Measurements from ENCODE around the gene MSANTD3.
A peak's percentile ranks its signal among the peaks of the same experiment; 100 is the strongest.
"Not testable (repeated sequence)": the region's sequence is repeated elsewhere in the genome, so short reads cannot be mapped to it uniquely, and the experiment has no call there.

Gene MSANTD3

DNA sequence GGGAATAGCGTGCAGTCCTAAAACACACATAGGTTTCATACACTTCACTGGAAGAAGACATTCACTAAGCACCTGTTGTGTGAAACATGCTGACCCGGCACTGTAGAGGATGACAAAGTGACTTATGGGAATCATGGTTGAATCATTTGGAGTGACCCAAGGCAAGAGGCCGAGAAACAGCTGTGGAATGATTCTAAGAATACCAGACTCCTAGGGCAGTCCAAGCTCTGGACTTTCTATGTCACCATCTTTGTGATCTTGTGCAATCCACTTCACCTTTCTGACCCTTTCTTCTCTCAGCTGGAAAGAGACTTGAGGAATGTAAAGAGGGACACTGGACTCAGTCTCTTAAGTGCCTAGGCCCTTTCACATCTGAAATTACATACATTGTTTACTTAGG is 13.1 kb downstream of the MSANTD3 start:
- DNase-seq (ENCODE audit: low read depth), result no peak
- TF ChIP-seq, protein P1, sequence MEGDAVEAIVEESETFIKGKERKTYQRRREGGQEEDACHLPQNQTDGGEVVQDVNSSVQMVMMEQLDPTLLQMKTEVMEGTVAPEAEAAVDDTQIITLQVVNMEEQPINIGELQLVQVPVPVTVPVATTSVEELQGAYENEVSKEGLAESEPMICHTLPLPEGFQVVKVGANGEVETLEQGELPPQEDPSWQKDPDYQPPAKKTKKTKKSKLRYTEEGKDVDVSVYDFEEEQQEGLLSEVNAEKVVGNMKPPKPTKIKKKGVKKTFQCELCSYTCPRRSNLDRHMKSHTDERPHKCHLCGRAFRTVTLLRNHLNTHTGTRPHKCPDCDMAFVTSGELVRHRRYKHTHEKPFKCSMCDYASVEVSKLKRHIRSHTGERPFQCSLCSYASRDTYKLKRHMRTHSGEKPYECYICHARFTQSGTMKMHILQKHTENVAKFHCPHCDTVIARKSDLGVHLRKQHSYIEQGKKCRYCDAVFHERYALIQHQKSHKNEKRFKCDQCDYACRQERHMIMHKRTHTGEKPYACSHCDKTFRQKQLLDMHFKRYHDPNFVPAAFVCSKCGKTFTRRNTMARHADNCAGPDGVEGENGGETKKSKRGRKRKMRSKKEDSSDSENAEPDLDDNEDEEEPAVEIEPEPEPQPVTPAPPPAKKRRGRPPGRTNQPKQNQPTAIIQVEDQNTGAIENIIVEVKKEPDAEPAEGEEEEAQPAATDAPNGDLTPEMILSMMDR (IDR thresholded peaks at IDR 0.05; ENCODE audit: control insufficient read depth, extremely low read depth, insufficient read depth), result no peak

DNA sequence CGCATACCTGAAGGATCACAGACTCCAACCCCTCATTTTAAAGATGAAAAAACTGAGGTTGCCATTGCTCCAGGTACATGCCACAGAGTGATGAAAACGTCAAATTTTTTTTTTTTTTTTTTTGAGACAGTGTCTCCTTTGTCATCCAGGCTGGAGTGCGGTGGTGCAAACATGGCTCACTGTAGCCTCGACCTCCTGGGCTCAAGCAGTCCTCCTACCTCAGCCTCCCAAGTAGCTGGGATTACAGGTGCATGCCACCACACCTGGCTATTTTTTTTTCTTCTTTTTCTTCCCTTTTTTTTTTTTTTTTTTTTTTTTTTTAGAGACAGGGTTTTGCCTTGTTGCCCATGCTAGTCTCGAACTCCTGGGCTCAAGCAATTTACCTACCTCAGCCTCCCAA is 13.5 kb downstream of the MSANTD3 start:
- not testable (repeated sequence) for DNase-seq (ENCODE audit: low read depth); H3K4me3 ChIP-seq (ENCODE audit: low read depth, low read length)

More for the DNA sequence above, 13.1 kb downstream of the MSANTD3 start:
- no peak overlapping the region for H3K4me3 ChIP-seq (ENCODE audit: low read depth, low read length)

DNA sequence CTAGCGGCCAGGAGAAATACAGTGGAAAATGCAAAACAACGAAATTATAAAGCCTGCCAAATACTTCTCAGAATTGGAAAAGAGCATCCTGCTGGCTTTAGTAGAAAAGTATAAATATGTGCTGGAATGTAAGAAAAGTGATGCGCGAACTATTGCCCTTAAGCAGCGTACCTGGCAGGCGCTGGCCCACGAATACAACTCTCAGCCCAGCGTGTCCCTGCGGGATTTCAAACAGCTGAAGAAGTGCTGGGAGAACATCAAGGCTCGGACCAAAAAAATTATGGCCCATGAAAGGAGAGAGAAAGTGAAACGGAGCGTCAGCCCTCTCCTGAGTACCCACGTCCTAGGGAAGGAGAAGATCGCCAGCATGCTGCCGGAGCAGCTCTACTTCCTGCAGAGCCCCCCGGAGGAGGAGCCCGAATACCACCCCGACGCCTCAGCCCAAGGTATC is 15.0 kb downstream of the MSANTD3 start:
- TF ChIP-seq, protein P1 (IDR thresholded peaks at IDR 0.05; ENCODE audit: control insufficient read depth, extremely low read depth, insufficient read depth), result no peak
- no peak for DNase-seq (ENCODE audit: low read depth)
- H3K4me3 ChIP-seq (ENCODE audit: low read depth, low read length), result no peak overlapping the region

DNA sequence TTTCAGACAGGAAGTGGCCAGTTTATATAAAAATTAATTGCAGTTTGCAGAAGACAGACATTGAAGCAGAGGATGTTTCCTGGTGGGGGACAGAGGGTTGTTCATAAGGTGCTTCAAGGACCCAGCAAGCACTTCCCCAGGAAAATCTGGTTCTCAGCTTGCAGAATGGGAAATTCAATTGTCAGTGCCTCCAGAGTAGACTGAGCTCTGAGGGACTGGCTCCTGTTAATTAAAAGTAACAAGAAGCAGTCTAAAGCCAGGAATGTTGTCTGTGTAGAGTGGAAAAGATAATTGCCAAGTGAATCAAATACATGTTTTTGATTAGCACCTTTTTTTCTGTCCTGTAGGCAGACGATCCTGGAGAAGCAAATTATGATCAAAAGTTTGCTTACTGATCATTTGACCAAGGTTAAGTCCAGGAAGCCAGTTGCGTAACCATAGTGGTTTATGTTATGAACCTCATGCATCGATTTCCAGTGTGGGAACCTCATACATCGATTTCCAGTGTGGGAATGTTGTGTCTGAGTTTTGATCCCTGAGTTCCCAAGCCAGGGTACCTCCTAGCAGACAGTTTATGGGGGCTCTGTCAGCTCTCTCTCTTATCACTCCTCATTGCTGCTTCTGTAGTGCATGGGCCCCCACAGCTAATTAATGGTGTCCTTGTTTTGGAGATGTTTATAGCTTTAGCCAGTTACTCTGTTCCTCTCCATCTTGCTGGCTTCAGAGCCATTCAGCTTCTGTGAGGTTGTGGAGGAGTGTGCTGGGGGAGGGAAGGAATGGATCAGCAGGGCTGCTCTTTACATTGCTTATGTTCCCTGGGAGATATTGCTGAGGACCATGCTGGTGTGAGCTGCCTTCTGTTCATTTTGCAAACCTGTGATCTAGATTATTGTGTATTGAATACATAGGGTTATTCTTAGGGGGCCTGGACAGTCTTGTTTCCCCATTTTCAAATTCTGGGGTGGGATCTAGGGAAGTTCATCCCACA is 17.1 kb downstream of the MSANTD3 start:
- TF ChIP-seq, protein P1 (IDR thresholded peaks at IDR 0.05; ENCODE audit: control insufficient read depth, extremely low read depth, insufficient read depth), result no peak

DNA sequence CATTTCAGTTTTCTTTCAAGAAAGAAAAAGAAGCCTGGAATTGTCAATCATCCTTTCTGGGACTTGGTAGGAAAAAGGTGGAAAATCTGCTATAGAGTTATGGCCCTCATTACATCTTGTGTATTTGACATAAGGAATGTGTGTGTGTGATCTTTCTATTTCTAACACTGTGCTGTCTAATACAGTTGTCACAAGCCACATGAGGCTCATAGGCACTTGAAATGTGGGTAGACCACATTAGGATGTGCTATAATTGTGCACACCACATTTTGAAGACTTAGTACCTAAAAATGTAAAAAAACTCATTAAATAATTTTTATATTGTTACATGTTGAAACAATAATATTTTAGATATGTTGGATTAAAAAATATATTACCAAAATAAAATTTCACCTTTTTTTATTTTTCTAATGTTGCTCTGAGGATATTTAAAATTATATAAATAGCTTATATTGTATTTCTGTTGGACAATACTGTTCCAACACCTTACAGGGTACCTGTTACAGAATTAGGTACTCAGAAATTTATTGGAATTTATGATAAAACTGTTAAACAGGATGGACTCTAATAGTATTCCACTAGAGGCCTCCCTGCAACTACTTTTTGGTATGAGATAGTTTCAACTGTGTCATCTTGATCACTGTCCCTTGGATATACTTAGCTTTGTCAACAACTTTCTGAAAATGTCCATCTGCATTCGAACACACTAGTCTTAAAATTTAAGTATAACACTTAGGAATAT is 18.4 kb downstream of the MSANTD3 start:
- no peak overlapping the region for H3K4me3 ChIP-seq (ENCODE audit: low read depth, low read length)
- DNase-seq (ENCODE audit: low read depth), result no peak
- TF ChIP-seq, protein P1 (IDR thresholded peaks at IDR 0.05; ENCODE audit: control insufficient read depth, extremely low read depth, insufficient read depth), result 0 out of 2 replicates have a peak, but pooled peaks have one; percentile 17

More for the DNA sequence above, 17.1 kb downstream of the MSANTD3 start:
- H3K4me3 ChIP-seq (ENCODE audit: low read depth, low read length), result no peak overlapping the region
- no peak for DNase-seq (ENCODE audit: low read depth)

DNA sequence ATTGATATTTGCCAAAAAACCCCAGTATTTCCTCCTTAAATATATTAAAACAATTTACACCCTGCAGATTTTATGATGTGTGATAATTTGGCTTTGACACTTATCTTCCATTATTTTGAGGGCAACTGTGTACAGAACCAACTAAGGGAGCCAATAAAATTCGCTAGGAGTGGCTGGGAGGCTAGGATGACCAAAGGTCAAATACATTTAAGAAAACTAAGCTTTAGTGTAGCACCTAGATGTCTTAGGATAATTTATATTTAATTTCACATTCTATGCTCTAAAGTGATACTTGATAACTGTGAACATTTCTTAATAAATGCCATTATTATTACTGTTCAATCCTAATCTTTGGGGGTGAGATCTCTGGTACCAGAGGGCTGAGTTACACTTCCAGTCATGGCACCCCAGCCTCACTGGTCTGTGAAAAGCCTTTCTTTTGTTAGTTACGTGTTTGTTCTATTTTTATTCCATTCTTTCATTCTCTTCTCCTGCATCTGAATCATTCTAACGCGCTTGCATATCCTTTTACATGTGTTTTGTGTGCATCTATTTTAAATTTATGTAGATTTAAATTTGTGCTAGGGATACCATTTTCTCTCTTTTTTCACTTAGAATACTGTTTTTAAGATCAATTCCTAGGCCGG is 19.1 kb downstream of the MSANTD3 start:
- DNase-seq (ENCODE audit: low read depth), result no peak
- TF ChIP-seq, protein P1 (IDR thresholded peaks at IDR 0.05; ENCODE audit: control insufficient read depth, extremely low read depth, insufficient read depth), result no peak
- no peak overlapping the region for H3K4me3 ChIP-seq (ENCODE audit: low read depth, low read length)

DNA sequence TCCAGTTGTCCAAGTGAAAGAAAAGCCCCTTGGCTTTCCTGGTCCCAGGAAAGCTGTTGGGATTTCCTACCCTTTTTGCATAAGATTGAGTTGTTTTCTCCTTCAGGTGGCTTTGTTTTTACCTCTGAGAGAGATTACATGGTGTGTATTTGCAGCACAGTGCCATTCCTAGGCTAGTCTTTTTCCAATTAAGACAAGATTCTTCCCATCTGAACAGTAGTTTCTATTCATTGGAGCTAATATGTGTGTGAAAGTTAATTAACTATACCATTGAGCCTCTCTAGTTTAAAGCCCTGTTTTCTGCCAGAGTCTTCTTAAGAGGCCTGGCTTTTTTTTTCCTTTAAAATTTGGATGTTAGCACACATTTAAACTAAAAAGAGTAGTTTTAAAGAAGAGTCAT is 20.1 kb downstream of the MSANTD3 start:
- DNase-seq (ENCODE audit: low read depth), result no peak
- no peak overlapping the region for H3K4me3 ChIP-seq (ENCODE audit: low read depth, low read length)
- TF ChIP-seq, protein P1 (IDR thresholded peaks at IDR 0.05; ENCODE audit: control insufficient read depth, extremely low read depth, insufficient read depth), result no peak

Measured in LNCaP clone FGC (cell line).